GM18498 (cell line): Measurements from ENCODE around the gene NECAP2.
"Not testable (repeated sequence)": the region's sequence is repeated elsewhere in the genome, so short reads cannot be mapped to it uniquely, and the experiment has no call there.

Source experiments
- ATAC-seq: cut with Tn5 transposase; IDR thresholded peaks from one replicate; pipeline ENCODE4 v1.9.1; 2021; ENCODE audit warnings: mild to moderate bottlenecking, moderate library complexity; ENCODE audit not compliant: unreplicated experiment

NECAP2 gene

GRCh38 chr1:16425125-16426025 lies 15.1 kb upstream of the NECAP2 start:
- ATAC-seq, result no peak

GRCh38 chr1:16430606-16431005 lies 9.9 kb upstream of the NECAP2 start:
- no peak for ATAC-seq

DNA sequence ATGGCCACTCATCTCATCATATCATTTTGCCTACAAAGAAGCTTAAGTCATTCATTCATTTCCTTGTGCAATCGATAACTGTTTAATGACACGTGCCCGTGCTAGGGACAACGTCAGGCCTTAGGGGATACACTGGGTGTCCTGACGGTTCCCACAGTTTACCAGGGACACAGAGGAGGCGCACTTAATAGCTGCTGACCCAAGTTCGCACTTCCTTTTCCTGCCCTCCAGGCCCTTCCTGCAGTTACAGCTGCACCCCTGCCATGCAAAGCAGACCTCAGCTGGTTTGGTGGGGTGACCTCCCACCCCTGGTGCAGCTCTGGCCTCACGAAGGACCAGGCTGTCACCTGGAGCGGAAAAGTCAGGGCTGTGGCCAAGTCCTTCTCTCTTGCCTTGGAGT lies 7.5 kb upstream of the NECAP2 start:
- no peak for ATAC-seq

DNA sequence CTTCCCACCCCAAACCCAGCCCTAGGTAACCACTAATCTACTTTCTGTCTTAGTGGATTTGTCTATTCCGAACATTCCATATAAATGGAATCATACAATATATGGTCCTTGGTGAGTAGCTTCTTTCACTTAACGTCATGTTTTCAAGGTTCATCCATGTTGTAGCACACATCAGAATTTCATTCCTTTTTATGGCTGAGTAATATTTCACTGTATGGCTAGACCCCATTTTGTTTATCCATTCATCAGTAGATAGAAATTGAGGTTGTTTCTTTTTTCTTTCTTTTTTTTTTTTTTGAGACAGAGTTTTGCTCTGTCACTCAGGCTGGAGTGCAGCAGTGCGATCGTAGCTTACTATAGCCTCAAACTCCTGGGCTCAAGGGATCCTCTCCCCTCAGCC lies 6.5 kb upstream of the NECAP2 start:
- no peak for ATAC-seq

GRCh38 chr1:16434501-16434900 lies 6.0 kb upstream of the NECAP2 start:
- ATAC-seq, result no peak

GRCh38 chr1:16436946-16437474 lies 3.5 kb upstream of the NECAP2 start, which contains the start of gene SPATA21:
Gene SPATA21 (minus strand): TSS chr1:16437424. CDS start chr1:16431371, 6,053 bp downstream.
- ATAC-seq, result no peak

DNA sequence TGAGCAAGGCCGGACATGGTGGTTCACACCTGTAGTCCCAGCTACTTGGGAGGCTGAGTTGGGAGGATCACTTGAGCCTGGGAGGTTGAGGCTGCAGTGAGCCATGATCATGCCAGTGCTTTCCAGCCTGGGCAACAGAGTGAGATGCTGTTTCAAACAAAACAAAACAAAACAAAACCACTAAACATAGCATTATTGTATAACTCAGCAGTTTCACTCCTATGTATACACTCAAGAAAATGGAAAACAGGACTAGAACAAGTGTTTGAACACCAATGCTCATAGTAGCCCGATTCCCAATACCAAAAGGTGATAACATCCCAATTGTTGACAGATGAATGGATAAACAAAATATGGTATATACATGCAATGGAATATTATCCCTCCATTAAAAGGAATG lies 2.0 kb upstream of the NECAP2 start:
- ATAC-seq, result no peak

- ATAC-seq, result no peak
Observed at GRCh38 chr1:16438924-16439323, 1.6 kb upstream of the NECAP2 start.

DNA sequence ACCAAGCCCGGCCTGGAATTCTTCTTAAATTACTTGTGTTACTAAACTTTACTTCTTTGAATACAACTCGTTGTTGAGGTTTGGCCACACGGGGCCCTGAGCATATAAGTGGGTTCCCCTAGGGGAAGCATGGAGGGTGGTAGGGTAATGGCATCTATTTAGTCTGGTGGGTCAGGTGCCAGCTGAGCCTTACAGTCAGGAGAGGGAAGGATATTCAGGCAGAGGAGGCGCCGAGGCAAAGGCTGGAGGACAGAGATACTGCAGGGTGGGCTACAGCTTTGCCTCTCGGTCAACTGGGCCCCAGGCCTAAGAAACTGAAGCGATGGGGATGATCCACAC lies 424 bp upstream of the NECAP2 start:
- ATAC-seq, result peak; percentile 15

- no peak for ATAC-seq
Observed at GRCh38 chr1:16441282-16441665, 750 bp downstream of the NECAP2 start.

GRCh38 chr1:16442265-16442664 lies 1.7 kb downstream of the NECAP2 start:
- no peak for ATAC-seq

GRCh38 chr1:16442941-16443340 lies 2.4 kb downstream of the NECAP2 start:
- ATAC-seq, result no peak

DNA sequence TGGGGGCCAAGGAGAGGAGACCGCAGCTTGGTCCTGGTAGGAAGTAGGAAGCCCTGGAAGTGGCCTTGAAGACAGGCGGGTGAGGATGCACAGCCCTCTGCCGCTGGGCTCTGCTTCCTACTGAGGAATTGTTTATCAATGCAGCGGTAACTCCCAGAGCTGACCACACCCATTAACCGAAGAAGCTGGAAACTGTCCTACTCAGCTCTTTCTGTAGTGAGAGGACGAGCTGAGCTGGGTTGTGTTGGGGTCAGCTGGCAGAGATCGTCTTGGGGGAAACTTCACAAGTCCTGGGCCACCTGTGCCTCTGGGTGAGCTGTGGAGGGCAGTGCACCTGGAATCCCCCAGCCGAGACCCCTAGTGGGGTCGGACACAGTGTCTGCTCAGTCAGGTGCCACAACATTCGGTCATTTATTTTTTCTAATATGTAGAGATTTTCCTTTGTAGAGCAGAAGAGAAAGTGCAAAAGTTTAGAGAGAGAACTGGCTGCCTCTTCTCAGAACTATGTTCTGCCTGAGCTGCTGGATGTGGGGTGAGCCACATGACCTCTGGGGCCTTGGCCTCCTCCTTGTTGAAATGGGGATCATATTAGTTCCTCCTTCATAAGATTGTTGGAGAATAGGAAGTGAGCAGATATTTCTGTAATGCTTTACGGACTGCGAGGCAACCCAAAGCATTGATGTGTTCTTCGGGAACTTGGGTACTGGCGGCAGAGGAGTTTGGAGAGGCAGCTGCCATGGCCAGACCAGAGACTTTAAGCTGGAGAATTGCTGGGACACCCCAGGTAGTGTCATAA lies 3.6 kb downstream of the NECAP2 start:
- no peak for ATAC-seq

- no peak for ATAC-seq
Observed at GRCh38 chr1:16445052-16445451, 4.5 kb downstream of the NECAP2 start.

DNA sequence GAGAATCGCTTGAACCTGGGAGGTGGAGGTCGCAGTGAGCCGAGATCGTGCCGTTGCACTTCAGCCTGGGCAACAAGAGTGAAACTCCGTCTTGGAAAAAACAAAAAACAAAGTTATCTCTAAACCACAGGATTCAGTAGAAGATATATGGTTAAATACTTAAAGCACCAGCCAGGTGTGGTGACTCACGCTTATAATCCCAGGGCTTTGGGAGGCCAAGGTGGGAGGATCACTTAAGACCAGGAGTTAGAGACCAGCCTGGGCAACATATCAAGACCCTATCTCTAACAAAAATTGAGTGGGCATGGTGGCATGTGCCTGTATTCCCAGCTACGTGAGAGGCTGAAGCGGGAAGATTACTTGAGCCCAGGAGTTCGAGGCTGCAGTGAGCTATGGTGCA lies 5.6 kb downstream of the NECAP2 start:
- ATAC-seq, result no peak

GRCh38 chr1:16447641-16448040 lies 7.1 kb downstream of the NECAP2 start:
- no peak for ATAC-seq

DNA sequence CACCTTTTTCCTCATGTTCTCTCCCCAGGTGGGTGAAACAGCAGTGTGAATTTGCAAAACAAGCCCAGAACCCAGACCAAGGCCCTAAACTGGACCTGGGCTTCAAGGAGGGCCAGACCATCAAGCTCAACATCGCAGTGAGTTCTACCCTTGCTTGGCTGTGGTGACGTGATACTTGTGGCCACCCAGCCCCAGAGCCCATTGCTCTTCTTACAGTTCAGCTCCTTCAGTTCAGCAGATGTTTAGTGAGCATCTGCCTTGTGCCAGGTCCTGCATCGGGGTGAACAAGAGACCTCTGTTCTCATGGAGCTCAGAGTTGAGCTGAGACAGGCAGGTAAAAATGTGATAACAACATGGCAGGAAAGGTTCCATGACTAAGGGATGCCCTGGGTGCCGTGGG lies 8.5 kb downstream of the NECAP2 start:
- ATAC-seq, result no peak

- no peak for ATAC-seq
Observed at GRCh38 chr1:16449666-16450065, 9.1 kb downstream of the NECAP2 start.

DNA sequence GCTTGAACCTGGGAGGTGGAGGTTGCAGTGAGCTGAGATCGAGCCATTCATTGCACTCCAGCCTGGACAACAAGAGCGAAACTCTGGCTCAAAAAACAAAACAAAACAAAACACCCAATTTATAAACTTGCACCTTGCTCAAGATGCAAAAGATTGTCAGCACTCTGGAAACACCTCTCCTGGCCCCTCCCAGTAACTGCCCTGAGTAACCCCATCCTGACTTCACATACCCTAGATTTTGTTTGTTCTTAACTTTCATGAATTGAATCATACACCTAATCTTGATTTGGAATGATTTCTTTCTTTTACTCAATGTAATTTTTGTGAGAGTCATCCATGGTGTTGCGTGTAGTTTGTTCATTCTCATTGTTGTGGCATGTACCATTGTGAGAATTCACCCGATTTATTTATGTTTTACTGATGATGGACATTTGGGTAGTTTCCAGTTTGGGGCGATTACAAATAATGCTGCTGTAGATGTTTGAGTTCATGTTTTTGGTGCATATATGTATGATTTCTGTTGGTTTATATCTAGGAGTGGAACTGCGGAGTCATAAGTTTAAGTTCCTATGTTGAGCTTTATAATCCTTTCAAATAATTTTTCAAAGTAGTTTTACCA lies 10.4 kb downstream of the NECAP2 start:
- no peak for ATAC-seq

GRCh38 chr1:16451841-16452528 lies 11.5 kb downstream of the NECAP2 start:
- no peak for ATAC-seq

- not testable (repeated sequence) for ATAC-seq
Observed at GRCh38 chr1:16454909-16455308, 14.4 kb downstream of the NECAP2 start.
